GM12892 (cell line): Measurements from ENCODE around the gene JOSD1.

ENCODE experiments used
- POLR2A ChIP-seq: IDR thresholded peaks from 2 replicates; pipeline ENCODE4 v1.6.1; 2011; ENCODE audit warnings: low read depth, low read length, control low read depth
- POLR2AphosphoS5 ChIP-seq: IDR thresholded peaks from 2 replicates; pipeline ENCODE4 v1.6.1; 2011; ENCODE audit warnings: low read depth, low read length, control low read depth
- TAF1 ChIP-seq: IDR thresholded peaks from 2 replicates; pipeline ENCODE4 v1.6.1; 2011; ENCODE audit warnings: low read depth, mild to moderate bottlenecking, control low read depth, low read length, borderline replicate concordance

DNA sequence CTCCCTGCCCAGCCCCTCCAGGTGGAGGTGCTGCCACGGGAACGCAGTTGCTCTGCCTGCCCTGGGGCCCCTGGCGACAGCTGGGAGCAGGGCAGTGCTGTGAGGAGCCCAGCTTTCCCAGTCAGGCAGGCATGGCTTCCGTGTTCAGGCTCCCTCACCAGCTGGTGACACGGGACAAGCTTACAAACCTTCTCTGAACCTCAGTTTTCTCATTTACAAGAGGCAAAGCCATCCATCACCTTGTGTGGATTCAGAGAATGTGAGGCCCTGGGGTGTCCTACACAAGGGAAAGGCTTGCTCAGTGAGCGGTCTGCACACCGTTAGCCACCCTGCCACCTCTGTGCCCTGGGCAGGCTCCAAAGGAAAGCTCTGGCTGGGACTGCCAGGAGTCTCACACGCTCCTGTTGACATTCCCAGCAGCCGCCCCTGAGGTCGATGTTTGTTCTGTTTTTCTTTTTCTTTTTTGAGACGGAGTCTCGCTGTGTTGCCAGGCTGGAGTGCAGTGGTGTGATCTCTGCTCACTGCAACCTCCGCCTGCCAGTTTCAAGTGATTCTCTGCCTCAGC, 31.6 kb upstream of the JOSD1 start:
- TF ChIP-seq POLR2AphosphoS5 = no peak
- TF ChIP-seq POLR2A = no peak
- no peak for TF ChIP-seq TAF1
